Measurements from ENCODE around the gene PRKCZ. TPM values are rescaled to one million over a fixed set of nuclear protein-coding genes. Genes with fewer than 3 reads are reported as not detected.

PRKCZ gene
- total RNA-seq, 1 experiment from 2014 or later, result 36.0 TPM

DNA sequence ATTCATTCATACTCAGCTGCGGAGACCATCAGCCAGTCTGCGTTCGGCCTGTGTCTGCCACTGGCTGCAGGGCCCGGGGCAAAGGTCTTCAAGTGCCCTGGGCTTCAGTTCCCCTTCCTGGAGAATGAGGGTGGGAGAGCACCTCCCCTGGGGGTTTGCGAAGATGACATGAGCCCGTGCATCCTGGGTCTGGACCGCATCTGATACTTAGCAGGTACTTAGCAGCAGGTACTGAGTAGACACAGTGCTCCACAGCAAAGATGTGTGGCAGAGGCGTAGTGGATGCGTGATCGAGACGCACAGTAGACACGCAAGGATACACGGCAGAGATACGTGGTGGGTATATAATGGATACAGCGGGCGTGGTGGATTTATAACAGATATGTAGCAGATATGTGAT lies 51.3 kb downstream of the PRKCZ start:
- Histone ChIP-seq H3K4me2 (no peak overlapping the region), H3K9me2 (ENCODE audit: insufficient read depth) (no peaks in the 10 kb centered on the region), H3K4me1 (replicated peaks; ENCODE audit: insufficient read depth) (no peaks in the 10 kb centered on the region), H3K79me2 (ENCODE audit: low read depth) (no peaks in the 10 kb centered on the region), H2AFZ (no peak overlapping the region), H3K27me3 (ENCODE audit: insufficient read depth, low read depth) (no peaks in the 10 kb centered on the region), H3K9me3 (ENCODE audit: insufficient read depth, low read depth) (peaks cover 12% of the 10 kb centered on the region; the same call in 1 of the 2 replicates), H3K27ac (no peak overlapping the region), H4K20me1 (ENCODE audit: insufficient read depth) (no peaks in the 10 kb centered on the region), H3K36me3 (ENCODE audit: low read depth) (no peaks in the 10 kb centered on the region), H3F3A (ENCODE audit: insufficient read depth, low read depth) (peaks cover 7% of the 10 kb centered on the region; the same call in 1 of the 2 replicates), H3K4me3 (no peak overlapping the region)
- TF ChIP-seq EZH2 (IDR thresholded peaks at IDR 0.05; ENCODE audit: low read depth), result no peak
- TF ChIP-seq, protein P1, sequence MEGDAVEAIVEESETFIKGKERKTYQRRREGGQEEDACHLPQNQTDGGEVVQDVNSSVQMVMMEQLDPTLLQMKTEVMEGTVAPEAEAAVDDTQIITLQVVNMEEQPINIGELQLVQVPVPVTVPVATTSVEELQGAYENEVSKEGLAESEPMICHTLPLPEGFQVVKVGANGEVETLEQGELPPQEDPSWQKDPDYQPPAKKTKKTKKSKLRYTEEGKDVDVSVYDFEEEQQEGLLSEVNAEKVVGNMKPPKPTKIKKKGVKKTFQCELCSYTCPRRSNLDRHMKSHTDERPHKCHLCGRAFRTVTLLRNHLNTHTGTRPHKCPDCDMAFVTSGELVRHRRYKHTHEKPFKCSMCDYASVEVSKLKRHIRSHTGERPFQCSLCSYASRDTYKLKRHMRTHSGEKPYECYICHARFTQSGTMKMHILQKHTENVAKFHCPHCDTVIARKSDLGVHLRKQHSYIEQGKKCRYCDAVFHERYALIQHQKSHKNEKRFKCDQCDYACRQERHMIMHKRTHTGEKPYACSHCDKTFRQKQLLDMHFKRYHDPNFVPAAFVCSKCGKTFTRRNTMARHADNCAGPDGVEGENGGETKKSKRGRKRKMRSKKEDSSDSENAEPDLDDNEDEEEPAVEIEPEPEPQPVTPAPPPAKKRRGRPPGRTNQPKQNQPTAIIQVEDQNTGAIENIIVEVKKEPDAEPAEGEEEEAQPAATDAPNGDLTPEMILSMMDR (conservative IDR thresholded peaks at IDR 0.05), result no peak
- intact Hi-C loops (cut with micrococcal nuclease; ENCODE audit: unreplicated experiment), result no loop called here
- no TSS peak for BruUV-seq (replicated peaks)
- POLR2A ChIA-PET (ENCODE audit: unreplicated experiment), result no interaction called here
- DNase-seq, result no peak
- CTCF ChIA-PET, result no interaction called here

DNA sequence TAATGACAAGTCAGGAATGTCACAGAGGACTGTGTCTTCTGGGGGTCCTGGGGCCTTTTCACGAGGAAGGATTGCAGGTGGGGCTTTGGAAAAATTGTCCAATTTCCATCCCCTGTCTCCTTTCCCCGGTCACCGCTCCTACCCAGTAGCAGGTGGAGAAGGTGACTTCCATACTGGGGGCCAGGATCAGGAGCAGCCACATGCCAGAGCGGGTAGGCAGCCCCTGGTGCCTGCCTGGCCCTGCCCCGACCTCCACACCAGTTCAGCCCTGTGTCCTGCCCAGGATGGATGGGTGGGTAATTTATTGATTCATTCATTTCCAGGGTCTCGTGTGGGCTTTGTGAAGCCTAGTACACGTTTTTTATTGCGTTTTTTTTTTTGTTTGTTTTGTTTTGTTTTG lies 51.7 kb downstream of the PRKCZ start:
- no peak for TF ChIP-seq EZH2 (IDR thresholded peaks at IDR 0.05; ENCODE audit: low read depth)
- TF ChIP-seq, protein P1 (conservative IDR thresholded peaks at IDR 0.05), result no peak
- Histone ChIP-seq H3K9me3 (ENCODE audit: insufficient read depth, low read depth) (peaks cover 8% of the 10 kb centered on the region; the same call in 1 of the 2 replicates), H3K9me2 (ENCODE audit: insufficient read depth) (no peaks in the 10 kb centered on the region), H3K4me2 (no peak overlapping the region), H3F3A (ENCODE audit: insufficient read depth, low read depth) (peaks cover 7% of the 10 kb centered on the region; the same call in 1 of the 2 replicates), H4K20me1 (ENCODE audit: insufficient read depth) (no peaks in the 10 kb centered on the region), H2AFZ (no peak overlapping the region), H3K27ac (no peak overlapping the region), H3K27me3 (ENCODE audit: insufficient read depth, low read depth) (no peaks in the 10 kb centered on the region), H3K79me2 (ENCODE audit: low read depth) (no peaks in the 10 kb centered on the region), H3K4me3 (no peak overlapping the region), H3K4me1 (replicated peaks; ENCODE audit: insufficient read depth) (no peaks in the 10 kb centered on the region), H3K36me3 (ENCODE audit: low read depth) (no peaks in the 10 kb centered on the region)
- no peak for DNase-seq
- intact Hi-C loops (cut with micrococcal nuclease; ENCODE audit: unreplicated experiment), result no loop called here
- POLR2A ChIA-PET (ENCODE audit: unreplicated experiment), result no interaction called here
- BruUV-seq (replicated peaks), result no TSS peak
- CTCF ChIA-PET, result no interaction called here

DNA sequence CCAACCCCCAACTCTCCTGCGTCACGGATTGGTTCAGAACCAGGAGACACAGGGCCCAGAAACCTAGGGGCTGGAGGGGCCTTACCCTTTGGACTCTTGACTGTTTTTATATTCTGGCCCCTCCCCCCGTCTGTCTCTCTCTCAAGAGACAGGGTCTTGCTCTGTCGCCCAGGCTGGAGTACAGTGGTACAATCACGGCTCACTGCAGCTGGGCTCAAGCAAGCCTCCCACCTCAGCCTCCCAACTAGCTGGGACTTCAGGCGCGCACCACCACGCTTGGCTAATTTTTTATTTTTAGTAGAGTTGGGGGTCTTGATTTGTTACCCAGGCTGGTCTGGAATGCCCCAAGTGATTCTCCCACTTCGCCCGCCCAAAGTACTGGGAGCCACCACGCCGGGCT lies 52.5 kb downstream of the PRKCZ start:
- no peaks in the 10 kb centered on the region for H3K9me2 ChIP-seq (ENCODE audit: insufficient read depth)
- peaks cover 2% of the 10 kb centered on the region; the same call in 1 of the 2 replicates for H3F3A ChIP-seq (ENCODE audit: insufficient read depth, low read depth)
- no peak for DNase-seq
- ChIA-PET POLR2A (ENCODE audit: unreplicated experiment) (no interaction called here), CTCF (no interaction called here)
- intact Hi-C loops (cut with micrococcal nuclease; ENCODE audit: unreplicated experiment), result no loop called here
- H3K9me3 ChIP-seq (ENCODE audit: insufficient read depth, low read depth), result peaks cover under 1% of the 10 kb centered on the region; the same call in 1 of the 2 replicates
- H3K4me1 ChIP-seq (replicated peaks; ENCODE audit: insufficient read depth), result no peaks in the 10 kb centered on the region
- no peaks in the 10 kb centered on the region for H3K79me2 ChIP-seq (ENCODE audit: low read depth)
- no peak overlapping the region for H3K4me2 ChIP-seq
- H3K27ac ChIP-seq, result no peak overlapping the region
- no peaks in the 10 kb centered on the region for H3K36me3 ChIP-seq (ENCODE audit: low read depth)
- no peak overlapping the region for H2AFZ ChIP-seq
- no peaks in the 10 kb centered on the region for H3K27me3 ChIP-seq (ENCODE audit: insufficient read depth, low read depth)
- no peak for TF ChIP-seq EZH2 (IDR thresholded peaks at IDR 0.05; ENCODE audit: low read depth)
- TF ChIP-seq, protein P1 (conservative IDR thresholded peaks at IDR 0.05), result no peak
- BruUV-seq (replicated peaks), result no TSS peak
- H4K20me1 ChIP-seq (ENCODE audit: insufficient read depth), result no peaks in the 10 kb centered on the region
- H3K4me3 ChIP-seq, result no peak overlapping the region

Measured in PC-9 (cell line).